ENCODE results near the gene APBB2. TPM values are rescaled to one million over a fixed set of nuclear protein-coding genes. Genes with fewer than 3 reads are reported as not detected.

APBB2 gene
- total RNA-seq, 4 donors from 2014 or later, result 139 to 248 (median 203) TPM

DNA sequence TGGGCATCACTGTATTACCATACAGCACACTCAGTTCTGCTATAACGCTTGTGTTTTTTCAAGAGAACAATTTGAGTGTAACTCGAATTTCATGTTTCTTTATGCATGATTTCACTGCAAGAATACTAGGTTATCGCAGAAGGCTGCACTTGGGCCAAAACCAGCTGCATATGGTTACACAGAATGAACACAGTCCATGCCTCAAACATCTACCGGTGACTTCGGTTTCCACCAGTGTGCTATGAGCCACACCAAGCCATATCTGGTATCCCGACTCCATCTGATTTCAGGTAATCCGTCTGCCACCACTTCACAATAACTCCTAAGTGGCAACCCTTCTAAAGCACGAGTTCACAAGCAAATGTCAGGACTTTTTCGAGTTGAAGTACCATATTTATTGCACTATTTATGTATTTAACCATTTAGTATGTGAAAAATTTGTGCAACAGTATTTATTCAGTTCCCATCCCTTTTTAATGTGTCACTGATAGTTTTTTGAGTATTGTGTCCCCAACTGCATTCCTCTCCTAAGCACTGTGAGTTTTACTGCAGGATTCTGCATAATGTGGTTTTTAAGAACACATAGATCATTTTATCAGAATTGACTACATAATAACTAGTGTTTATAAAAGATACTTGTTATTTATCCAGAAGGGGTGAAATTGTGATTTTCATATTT is 111.8 kb downstream of the APBB2 start:
- 80 to 84% methylated on average over 9 of the region's 9 CpGs for whole genome bisulfite sequencing, 2 donors
- H3K27ac ChIP-seq, result no peak overlapping the region
- no peaks in the 10 kb centered on the region for H3K27me3 ChIP-seq
- TF ChIP-seq CTCF (IDR thresholded peaks at IDR 0.05) (no peak), POLR2A (IDR thresholded peaks at IDR 0.05) (no peak), EP300 (IDR thresholded peaks at IDR 0.05) (no peak)
- H3K4me1 ChIP-seq, result peaks cover 0 to 38% (median 9%) of the 10 kb centered on the region in 4 donors
- no peaks in the 10 kb centered on the region for H3K36me3 ChIP-seq
- H3K9me3 ChIP-seq, result no peaks in the 10 kb centered on the region
- no peak for DNase-seq (ENCODE audit: low spot score in 2 of 2)
- no peak overlapping the region for H3K4me3 ChIP-seq

DNA sequence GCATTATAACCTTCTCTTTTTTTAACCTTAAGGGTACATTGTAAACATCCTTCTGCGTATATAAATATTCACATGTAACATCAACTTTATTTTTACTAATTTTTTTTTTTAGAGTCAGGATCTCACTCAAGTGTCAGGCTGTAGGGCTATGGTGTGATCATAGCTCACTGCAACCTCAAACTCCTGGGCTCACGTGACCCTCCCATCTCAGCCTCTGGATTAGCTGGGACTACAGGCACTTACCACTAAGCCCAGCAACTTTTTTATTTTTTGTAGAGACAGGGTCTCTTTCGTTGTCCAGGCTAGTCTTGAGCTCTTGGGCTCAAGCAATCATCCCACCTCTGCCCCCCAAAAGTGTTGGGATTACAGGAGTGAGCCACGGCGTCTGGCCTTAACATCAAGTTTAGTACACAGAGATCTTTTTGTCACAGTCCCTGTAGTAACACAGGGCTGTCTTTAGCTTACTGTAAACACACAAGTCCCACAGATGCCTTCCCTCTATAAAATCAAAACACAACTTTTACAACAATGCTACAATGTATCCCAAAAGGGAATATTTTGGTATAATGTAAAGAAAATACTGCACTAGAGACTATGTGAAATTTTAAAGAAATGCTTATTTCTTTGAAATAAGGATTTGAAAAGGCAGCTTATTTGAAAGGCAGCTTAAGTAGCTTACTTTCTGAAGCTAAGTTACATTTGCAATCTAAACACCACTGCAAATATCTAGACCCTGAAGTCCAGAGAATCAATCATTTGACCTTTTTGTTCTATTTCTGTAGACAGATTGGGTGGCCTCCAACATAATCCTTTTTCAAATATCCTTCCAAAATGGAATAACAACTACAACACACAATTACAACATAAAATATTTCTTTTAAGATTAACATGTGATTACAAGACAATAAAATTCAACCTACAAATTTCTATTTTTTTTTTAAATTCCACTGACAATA is 116.0 kb downstream of the APBB2 start:
- H3K4me3 ChIP-seq, result no peak overlapping the region
- H3K9me3 ChIP-seq, result no peaks in the 10 kb centered on the region
- TF ChIP-seq POLR2A (IDR thresholded peaks at IDR 0.05) (no peak), CTCF (IDR thresholded peaks at IDR 0.05) (no peak), EP300 (IDR thresholded peaks at IDR 0.05) (no peak)
- H3K4me1 ChIP-seq, result peaks cover 0 to 29% (median 6%) of the 10 kb centered on the region in 4 donors
- no peaks in the 10 kb centered on the region for H3K36me3 ChIP-seq
- no peak overlapping the region for H3K27ac ChIP-seq
- DNase-seq (ENCODE audit: low spot score in 2 of 2), result no peak
- 50 to 52% methylated on average over 5 of the region's 5 CpGs for WGBS, 2 donors
- no peaks in the 10 kb centered on the region for H3K27me3 ChIP-seq

DNA sequence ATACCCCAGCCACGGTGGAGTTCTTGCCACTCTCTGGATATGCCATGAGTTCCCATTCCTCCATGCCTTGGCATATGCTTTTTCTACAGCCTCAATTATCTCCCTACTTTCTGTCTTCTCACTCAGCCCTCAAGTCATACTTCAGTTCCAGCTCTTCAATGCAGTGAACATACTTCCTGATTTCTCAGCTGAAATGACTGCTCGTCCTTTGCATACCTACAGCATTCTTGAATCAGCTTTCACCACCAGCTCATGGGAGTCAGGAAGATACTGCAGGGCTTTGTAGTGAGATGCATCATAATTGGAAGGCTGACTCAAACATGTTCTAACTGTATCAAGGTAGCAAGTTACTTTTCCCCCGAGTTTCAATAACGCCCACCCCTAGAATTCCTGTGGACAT is 118.4 kb downstream of the APBB2 start:
- WGBS, 2 donors, result 87 to 92% methylated on average over 4 of the region's 4 CpGs
- Histone ChIP-seq H3K27ac (no peak overlapping the region), H3K9me3 (no peaks in the 10 kb centered on the region), H3K4me1 (peaks cover 0 to 34% (median 6%) of the 10 kb centered on the region in 4 donors), H3K27me3 (no peaks in the 10 kb centered on the region), H3K4me3 (no peak overlapping the region), H3K36me3 (no peaks in the 10 kb centered on the region)
- TF ChIP-seq CTCF (IDR thresholded peaks at IDR 0.05) (no peak), EP300 (IDR thresholded peaks at IDR 0.05) (no peak)
- DNase-seq (ENCODE audit: low spot score in 2 of 2), result no peak

GRCh38 chr4:41095192-41095872 is 119.0 kb downstream of the APBB2 start:
- no peak for TF ChIP-seq EP300 (IDR thresholded peaks at IDR 0.05)
- no peak for TF ChIP-seq CTCF (IDR thresholded peaks at IDR 0.05)
- no peak for TF ChIP-seq POLR2A (IDR thresholded peaks at IDR 0.05)
- no peak overlapping the region for H3K4me3 ChIP-seq
- no peak for DNase-seq (ENCODE audit: low spot score in 2 of 2)
- no peaks in the 10 kb centered on the region for H3K27me3 ChIP-seq
- H3K27ac ChIP-seq, result no peak overlapping the region
- H3K9me3 ChIP-seq, result no peaks in the 10 kb centered on the region
- WGBS, 2 donors, result 75 to 83% methylated on average over 2 of the region's 2 CpGs
- H3K36me3 ChIP-seq, result no peaks in the 10 kb centered on the region
- peaks cover 0 to 34% (median 6%) of the 10 kb centered on the region in 4 donors for H3K4me1 ChIP-seq

All from tibial nerve (tissue), 4 donors.